Karpas-422 (cell line): ENCODE measurements around the gene KRTAP29-1. TPM values are rescaled to one million over a fixed set of nuclear protein-coding genes. Genes with fewer than 3 reads are reported as not detected.
"Not testable (repeated sequence)": the region's sequence is repeated elsewhere in the genome, so short reads cannot be mapped to it uniquely, and the experiment has no call there.

Source experiments
- DNase-seq: peaks from one replicate; pipeline ENCODE4 v3.0.0-alpha.2; 2015
- H2AFZ ChIP-seq: fragments of 200-600 bp; sonication (generic); 2 replicates; pipeline ENCODE4 v1.6.1; 2014; ENCODE audit warnings: antibody characterized with exemption, low read length, mixed read lengths
- H3K27ac ChIP-seq: fragments of 200-600 bp; sonication (generic); 2 replicates; pipeline ENCODE4 v1.5.1; 2014; ENCODE audit warnings: mild to moderate bottlenecking, low read length, moderate library complexity
- H3K27me3 ChIP-seq: fragments of 200-600 bp; sonication (generic); 2 replicates; pipeline ENCODE4 v1.6.1; 2014; ENCODE audit warnings: low read length, mixed read lengths
- H3K36me3 ChIP-seq: fragments of 200-600 bp; sonication (generic); 2 replicates; pipeline ENCODE4 v1.6.1; 2014; ENCODE audit warnings: low read length, mixed read lengths; ENCODE audit not compliant: insufficient read depth
- H3K4me1 ChIP-seq: fragments of 200-600 bp; sonication (generic); 2 replicates; pipeline ENCODE4 v1.6.1; 2014; ENCODE audit warnings: mild to moderate bottlenecking, low read length, mixed read lengths
- H3K4me2 ChIP-seq: fragments of 200-600 bp; sonication (generic); 2 replicates; pipeline ENCODE4 v1.6.1; 2014; ENCODE audit warnings: low read length, low read depth, mild to moderate bottlenecking; ENCODE audit not compliant: poor library complexity, severe bottlenecking
- H3K4me3 ChIP-seq: fragments of 200-600 bp; sonication (generic); 2 replicates; pipeline ENCODE4 v1.5.1; 2014; ENCODE audit warnings: mild to moderate bottlenecking, antibody characterized with exemption, low read length, mixed read lengths
- H3K79me2 ChIP-seq: fragments of 200-600 bp; sonication (generic); 2 replicates; pipeline ENCODE4 v1.6.1; 2014; ENCODE audit warnings: mild to moderate bottlenecking, low read length, mixed read lengths
- H3K9ac ChIP-seq: fragments of 200-600 bp; sonication (generic); 2 replicates; pipeline ENCODE4 v1.6.0; 2014; ENCODE audit warnings: low read length
- H3K9me2 ChIP-seq: fragments of 200-600 bp; sonication (generic), shearing (Covaris generic); replicated peaks from 2 replicates; pipeline ENCODE4 v1.6.0; 2014; ENCODE audit warnings: mild to moderate bottlenecking, low read length, moderate library complexity; ENCODE audit not compliant: insufficient read depth
- H3K9me3 ChIP-seq: fragments of 300-700, 200-600 bp; sonication (generic); 2 replicates; pipeline ENCODE4 v1.6.1; 2014; ENCODE audit warnings: low read length, mixed read lengths
- H4K20me1 ChIP-seq: fragments of 200-600 bp; sonication (generic); 2 replicates; pipeline ENCODE4 v1.6.1; 2014; ENCODE audit warnings: mild to moderate bottlenecking, antibody characterized with exemption, low read length, low read depth; ENCODE audit not compliant: insufficient read depth
- total RNA-seq: library from RNA; depleted of rRNA; stranded (reverse); fragments of >200 nt; shearing (Covaris generic); gene quantifications from 2 replicates; pipeline ENCODE4 v1.2.3, GENCODE V29; 2014; ENCODE audit warnings: low replicate concordance

KRTAP29-1 gene
- total RNA-seq, 1 experiment from 2014 or later, result not detected

DNA sequence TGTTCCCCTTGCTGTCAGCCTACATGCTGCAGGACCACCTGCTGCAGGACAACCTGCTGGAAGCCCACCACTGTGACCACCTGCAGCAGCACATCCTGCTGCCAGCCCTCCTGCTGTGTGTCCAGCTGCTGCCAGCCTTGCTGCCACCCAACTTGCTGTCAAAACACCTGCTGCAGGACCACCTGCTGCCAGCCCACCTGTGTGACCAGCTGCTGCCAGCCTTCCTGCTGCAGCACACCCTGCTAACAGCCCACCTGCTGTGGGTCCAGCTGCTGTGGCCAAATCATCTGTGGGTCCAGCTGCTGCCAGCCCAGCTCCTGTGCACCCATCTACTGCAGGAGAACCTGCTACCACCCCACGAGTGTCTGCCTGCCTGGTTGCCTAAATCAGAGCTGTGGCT is 31.3 kb downstream of the KRTAP29-1 start:
- not testable (repeated sequence) for H3K36me3 ChIP-seq, H3K27me3 ChIP-seq

DNA sequence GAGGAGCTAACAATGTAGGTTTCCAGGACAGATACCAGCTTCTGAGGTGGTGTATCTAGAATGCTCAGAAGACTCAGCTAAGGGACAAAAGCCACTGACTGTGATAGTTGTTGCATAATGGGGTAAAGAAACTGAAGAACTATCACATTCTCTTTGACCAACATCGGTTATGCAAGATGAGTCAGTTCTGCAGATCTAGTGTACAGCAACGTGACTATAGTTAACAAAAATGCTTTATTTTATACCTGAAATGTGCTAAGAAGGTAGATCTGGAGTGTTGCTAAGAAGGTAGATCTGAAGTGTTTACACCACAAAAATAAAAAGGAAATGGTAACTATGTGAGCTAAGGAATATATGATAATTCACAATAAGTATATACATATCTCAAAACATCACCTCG is 34.9 kb downstream of the KRTAP29-1 start:
- Histone ChIP-seq H3K27me3 (0 out of 2 replicates have a peak, but pooled peaks cover 2% of the 10 kb centered on the region), H4K20me1 (no peaks in the 10 kb centered on the region), H3K4me3 (no peak overlapping the region), H3K79me2 (no peaks in the 10 kb centered on the region), H3K9me2 (no peaks in the 10 kb centered on the region), H3K27ac (no peak overlapping the region), H3K4me2 (no peak overlapping the region), H3K4me1 (no peaks in the 10 kb centered on the region), H3K9me3 (no peaks in the 10 kb centered on the region), H3K36me3 (no peaks in the 10 kb centered on the region), H3K9ac (no peak overlapping the region), H2AFZ (no peak overlapping the region)
- DNase-seq, result no peak

More for the DNA sequence above, 31.3 kb downstream of the KRTAP29-1 start:
- H4K20me1 ChIP-seq, H3K27ac ChIP-seq, H3K4me3 ChIP-seq, H3K9me3 ChIP-seq, DNase-seq, H2AFZ ChIP-seq, H3K4me2 ChIP-seq, H3K4me1 ChIP-seq, H3K79me2 ChIP-seq, H3K9me2 ChIP-seq, H3K9ac ChIP-seq: not testable (repeated sequence)

- no peaks in the 10 kb centered on the region for H3K36me3 ChIP-seq
- H3K79me2 ChIP-seq, result no peaks in the 10 kb centered on the region
- H2AFZ ChIP-seq, result no peak within 1 kb of the TSS
These were observed 37.6 kb downstream of the KRTAP29-1 start, which contains the start of gene KRTAP9-6 for GRCh38 chr17:41265078-41265477. Gene KRTAP9-6 (plus strand): TSS chr17:41265378. CDS start chr17:41265378, 0 bp downstream.

DNA sequence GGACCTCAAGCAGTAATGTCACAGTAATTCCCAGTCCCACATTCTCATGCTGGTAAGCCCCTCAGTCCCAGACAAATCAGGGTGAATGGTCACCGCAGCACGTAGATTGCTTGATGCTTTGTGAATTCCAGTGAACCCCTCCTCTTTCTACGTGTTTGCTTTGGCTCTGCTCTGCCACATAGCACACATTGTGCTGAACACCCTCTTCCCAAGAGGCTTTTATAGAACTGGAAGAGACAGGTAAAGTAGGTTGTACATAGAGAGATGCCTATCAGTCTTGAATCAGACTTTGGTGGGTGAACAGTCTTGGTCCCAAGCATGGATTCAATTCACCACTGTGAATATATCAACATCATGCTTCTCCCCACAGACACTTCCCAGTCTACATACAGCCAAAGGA is 38.1 kb downstream of the KRTAP29-1 start:
- DNase-seq, result no peak
- Histone ChIP-seq H3K27ac (no peak overlapping the region), H3K4me3 (no peak overlapping the region), H3K79me2 (no peaks in the 10 kb centered on the region), H3K9me3 (no peaks in the 10 kb centered on the region), H3K4me2 (no peak overlapping the region), H4K20me1 (no peaks in the 10 kb centered on the region), H3K4me1 (no peaks in the 10 kb centered on the region), H3K36me3 (no peaks in the 10 kb centered on the region), H3K9ac (no peak overlapping the region), H3K27me3 (0 out of 2 replicates have a peak, but pooled peaks cover 2% of the 10 kb centered on the region), H2AFZ (no peak overlapping the region), H3K9me2 (no peaks in the 10 kb centered on the region)

More at GRCh38 chr17:41265078-41265477, 37.6 kb downstream of the KRTAP29-1 start, which contains the start of gene KRTAP9-6:
- Histone ChIP-seq H3K4me3 (no peak within 1 kb of the TSS), H3K4me1 (no peaks in the 10 kb centered on the region), H3K27ac (no peak within 1 kb of the TSS), H3K9ac (no peak within 1 kb of the TSS), H3K9me3 (no peaks in the 10 kb centered on the region), H3K9me2 (no peaks in the 10 kb centered on the region), H4K20me1 (no peaks in the 10 kb centered on the region), H3K4me2 (no peak within 1 kb of the TSS), H3K27me3 (0 out of 2 replicates have a peak, but pooled peaks cover 2% of the 10 kb centered on the region)
- DNase-seq, result no peak

GRCh38 chr17:41263212-41263611 is 39.4 kb downstream of the KRTAP29-1 start:
- Histone ChIP-seq H4K20me1 (no peaks in the 10 kb centered on the region), H2AFZ (no peak overlapping the region), H3K9me3 (no peaks in the 10 kb centered on the region), H3K27ac (no peak overlapping the region), H3K4me3 (no peak overlapping the region), H3K79me2 (no peaks in the 10 kb centered on the region), H3K9me2 (no peaks in the 10 kb centered on the region), H3K36me3 (no peaks in the 10 kb centered on the region), H3K9ac (no peak overlapping the region), H3K27me3 (0 out of 2 replicates have a peak, but pooled peaks cover 4% of the 10 kb centered on the region), H3K4me2 (no peak overlapping the region), H3K4me1 (no peaks in the 10 kb centered on the region)
- no peak for DNase-seq

GRCh38 chr17:41258406-41258805 is 44.2 kb downstream of the KRTAP29-1 start:
- Histone ChIP-seq H3K27me3 (0 out of 2 replicates have a peak, but pooled peaks cover 4% of the 10 kb centered on the region), H3K9me2 (no peaks in the 10 kb centered on the region), H3K4me2 (no peak overlapping the region), H4K20me1 (no peaks in the 10 kb centered on the region), H3K9me3 (no peaks in the 10 kb centered on the region), H2AFZ (no peak overlapping the region), H3K27ac (no peak overlapping the region), H3K4me1 (no peaks in the 10 kb centered on the region), H3K9ac (no peak overlapping the region), H3K79me2 (no peaks in the 10 kb centered on the region), H3K4me3 (no peak overlapping the region), H3K36me3 (no peaks in the 10 kb centered on the region)
- no peak for DNase-seq

GRCh38 chr17:41256291-41256685 is 46.4 kb downstream of the KRTAP29-1 start:
- Histone ChIP-seq H2AFZ (no peak overlapping the region), H3K9ac (no peak overlapping the region), H3K4me3 (no peak overlapping the region), H3K36me3 (no peaks in the 10 kb centered on the region), H3K27ac (no peak overlapping the region), H3K9me2 (no peaks in the 10 kb centered on the region), H4K20me1 (no peaks in the 10 kb centered on the region), H3K4me1 (no peaks in the 10 kb centered on the region), H3K4me2 (no peak overlapping the region), H3K79me2 (no peaks in the 10 kb centered on the region), H3K9me3 (no peaks in the 10 kb centered on the region), H3K27me3 (0 out of 2 replicates have a peak, but pooled peaks cover 2% of the 10 kb centered on the region)
- DNase-seq, result no peak

DNA sequence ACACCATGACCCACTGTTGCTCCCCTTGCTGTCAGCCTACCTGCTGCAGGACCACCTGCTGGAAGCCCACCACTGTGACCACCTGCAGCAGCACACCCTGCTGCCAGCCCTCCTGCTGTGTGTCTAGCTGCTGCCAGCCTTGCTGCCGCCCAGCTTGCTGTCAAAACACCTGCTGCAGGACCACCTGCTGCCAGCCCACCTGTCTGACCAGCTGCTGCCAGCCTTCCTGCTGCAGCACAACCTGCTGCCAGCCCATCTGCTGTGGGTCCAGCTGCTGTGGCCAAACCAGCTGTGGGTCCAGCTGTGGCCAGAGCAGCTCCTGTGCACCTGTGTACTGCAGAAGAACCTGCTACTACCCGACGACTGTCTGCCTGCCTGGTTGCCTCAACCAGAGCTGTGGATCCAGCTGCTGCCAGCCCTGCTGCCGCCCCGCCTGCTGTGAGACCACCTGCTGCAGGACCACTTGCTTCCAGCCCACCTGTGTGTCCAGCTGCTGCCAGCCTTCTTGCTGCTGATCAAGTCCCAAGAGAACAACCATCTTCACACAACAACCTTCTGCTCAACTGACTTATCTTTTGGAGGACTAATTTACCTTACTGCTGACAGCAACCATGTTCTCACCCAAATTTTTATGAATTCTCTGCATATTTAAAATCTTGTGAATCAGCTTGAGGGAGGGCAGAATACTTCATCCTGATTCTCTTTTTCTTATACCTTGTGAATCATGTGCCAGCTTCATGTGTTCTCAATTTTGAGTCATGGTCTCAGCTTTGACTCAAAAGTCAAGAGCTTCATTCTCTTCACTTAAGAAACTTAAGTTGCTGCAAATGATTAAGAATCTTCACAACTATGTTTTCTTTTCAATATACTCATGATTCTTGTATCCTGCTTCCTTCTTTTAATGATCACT is 47.0 kb downstream of the KRTAP29-1 start, which contains the start of gene KRTAP9-9:
KRTAP9-9 (plus strand) TSS at position 4 of the 910 bp plus-strand sequence.
- not testable (repeated sequence) for H3K9me2 ChIP-seq, H3K9ac ChIP-seq, H4K20me1 ChIP-seq, H3K4me3 ChIP-seq, H3K4me1 ChIP-seq, H3K27ac ChIP-seq, H3K79me2 ChIP-seq, H3K9me3 ChIP-seq, H2AFZ ChIP-seq, H3K36me3 ChIP-seq, DNase-seq, H3K27me3 ChIP-seq, H3K4me2 ChIP-seq
